ENCODE measurements around the gene ZNF154. TPM values are rescaled to one million over a fixed set of nuclear protein-coding genes. Genes with fewer than 3 reads are reported as not detected.
"Not testable (repeated sequence)": the region's sequence is repeated elsewhere in the genome, so short reads cannot be mapped to it uniquely, and the experiment has no call there.

Gene ZNF154
- total RNA-seq, 1 donor from 2014 or later, result 26.2 TPM

- TF ChIP-seq CTCF (conservative IDR thresholded peaks at IDR 0.05), result no peak
- H3K27me3 Mint-ChIP-seq (ENCODE audit: low read depth), result no peaks in the 10 kb centered on the region
- peak overlapping the region; percentile 87 for H3K27ac Mint-ChIP-seq (ENCODE audit: unreplicated experiment)
- peaks cover 40% of the 10 kb centered on the region for H3K36me3 Mint-ChIP-seq (ENCODE audit: low read depth)
- H3K4me3 Mint-ChIP-seq, result peak overlapping the region; percentile 93
- H3K4me1 Mint-ChIP-seq, result peaks cover 18% of the 10 kb centered on the region
- DNase-seq (ENCODE audit: low read depth, low spot score), result no peak
- H3K9me3 Mint-ChIP-seq, result peaks cover 10% of the 10 kb centered on the region
Measured at GRCh38 chr19:57747472-57747807, 38.4 kb upstream of the ZNF154 start.

- Mint-ChIP-seq H3K4me1 (peaks cover 18% of the 10 kb centered on the region), H3K4me3 (peak within 1 kb of the TSS; percentile 93), H3K9me3 (peaks cover 8% of the 10 kb centered on the region), H3K27ac (ENCODE audit: unreplicated experiment) (peak within 1 kb of the TSS; percentile 87), H3K36me3 (ENCODE audit: low read depth) (peaks cover 36% of the 10 kb centered on the region), H3K27me3 (ENCODE audit: low read depth) (no peaks in the 10 kb centered on the region)
- peak; percentile 66 for DNase-seq (ENCODE audit: low read depth, low spot score)
- TF ChIP-seq CTCF (conservative IDR thresholded peaks at IDR 0.05), result no peak
Measured at GRCh38 chr19:57746580-57747471, 37.8 kb upstream of the ZNF154 start, which contains the start of gene ZNF776. ZNF776 (plus strand) TSS chr19:57746815; CDS start chr19:57747059, 244 bp downstream.

GRCh38 chr19:57738770-57739169 is 29.8 kb upstream of the ZNF154 start:
- not testable (repeated sequence) for H3K9me3 Mint-ChIP-seq; H3K4me3 Mint-ChIP-seq; H3K27ac Mint-ChIP-seq (ENCODE audit: unreplicated experiment); H3K4me1 Mint-ChIP-seq; H3K36me3 Mint-ChIP-seq (ENCODE audit: low read depth); H3K27me3 Mint-ChIP-seq (ENCODE audit: low read depth); DNase-seq (ENCODE audit: low read depth, low spot score)

DNA sequence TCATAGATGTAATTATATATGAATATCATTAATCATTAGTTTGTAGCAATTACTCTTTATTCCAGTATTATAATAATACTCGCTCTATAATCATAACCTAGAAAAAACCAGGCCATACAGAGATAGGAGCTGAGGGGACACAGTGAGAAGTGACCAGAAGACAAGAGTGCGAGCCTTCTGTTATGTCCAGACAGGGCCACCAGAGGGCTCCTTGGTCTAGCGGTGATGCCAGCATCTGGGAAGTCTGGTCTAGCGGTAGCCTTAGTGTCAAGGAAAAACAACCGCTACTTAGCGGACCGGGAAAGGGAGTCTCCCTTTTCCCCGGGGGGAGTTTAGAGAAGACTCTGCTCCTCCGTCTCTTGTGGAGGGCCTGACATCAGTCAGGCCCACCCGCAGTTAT is 29.3 kb upstream of the ZNF154 start:
- H3K27ac Mint-ChIP-seq (ENCODE audit: unreplicated experiment); H3K4me1 Mint-ChIP-seq; H3K27me3 Mint-ChIP-seq (ENCODE audit: low read depth); H3K36me3 Mint-ChIP-seq (ENCODE audit: low read depth); H3K9me3 Mint-ChIP-seq: not testable (repeated sequence)
- H3K4me3 Mint-ChIP-seq, result peak overlapping the region; percentile 56
- TF ChIP-seq CTCF (conservative IDR thresholded peaks at IDR 0.05), result peak; percentile 75
- peak; percentile 57 for DNase-seq (ENCODE audit: low read depth, low spot score)

DNA sequence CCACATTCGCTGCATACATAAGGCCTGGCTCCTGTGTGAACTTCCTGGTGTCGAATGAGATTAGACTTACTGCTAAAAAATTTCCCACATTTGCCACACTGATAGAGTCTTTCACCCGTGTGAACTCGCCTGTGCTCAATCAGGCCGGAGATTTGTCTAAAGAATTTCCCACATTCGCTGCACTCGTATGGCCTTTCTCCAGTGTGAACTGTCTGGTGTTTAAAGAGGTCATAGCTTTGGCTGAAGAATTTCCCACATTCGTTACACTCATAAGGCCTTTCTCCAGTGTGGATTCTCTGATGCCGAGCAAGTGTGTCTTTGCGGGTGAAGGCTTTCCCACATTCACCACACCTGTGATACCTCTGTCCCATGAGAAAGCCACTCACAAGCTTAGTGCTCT is 11.9 kb upstream of the ZNF154 start:
- Mint-ChIP-seq H3K4me1 (peaks cover 8% of the 10 kb centered on the region), H3K36me3 (ENCODE audit: low read depth) (peaks cover 78% of the 10 kb centered on the region), H3K27ac (ENCODE audit: unreplicated experiment) (no peak overlapping the region), H3K27me3 (ENCODE audit: low read depth) (no peaks in the 10 kb centered on the region), H3K9me3 (peaks cover 32% of the 10 kb centered on the region), H3K4me3 (no peak overlapping the region)
- TF ChIP-seq CTCF (conservative IDR thresholded peaks at IDR 0.05), result no peak
- DNase-seq (ENCODE audit: low read depth, low spot score), result no peak

- Mint-ChIP-seq H3K4me3 (no peak overlapping the region), H3K27ac (ENCODE audit: unreplicated experiment) (no peak overlapping the region), H3K4me1 (peaks cover 8% of the 10 kb centered on the region), H3K36me3 (ENCODE audit: low read depth) (peaks cover 80% of the 10 kb centered on the region), H3K9me3 (peaks cover 32% of the 10 kb centered on the region), H3K27me3 (ENCODE audit: low read depth) (no peaks in the 10 kb centered on the region)
- no peak for TF ChIP-seq CTCF (conservative IDR thresholded peaks at IDR 0.05)
- no peak for DNase-seq (ENCODE audit: low read depth, low spot score)
Measured at GRCh38 chr19:57719901-57720519, 11.0 kb upstream of the ZNF154 start.
